Activated T-cell treated with anti-CD3 and anti-CD28 coated beads for 24 hours (primary cell): ENCODE measurements around the gene ARHGEF28.

Experiments
- DNase-seq: peaks from one replicate; pipeline ENCODE4 v3.0.0-alpha.2; 2020; ENCODE audit warnings: low read depth

Gene ARHGEF28

DNA sequence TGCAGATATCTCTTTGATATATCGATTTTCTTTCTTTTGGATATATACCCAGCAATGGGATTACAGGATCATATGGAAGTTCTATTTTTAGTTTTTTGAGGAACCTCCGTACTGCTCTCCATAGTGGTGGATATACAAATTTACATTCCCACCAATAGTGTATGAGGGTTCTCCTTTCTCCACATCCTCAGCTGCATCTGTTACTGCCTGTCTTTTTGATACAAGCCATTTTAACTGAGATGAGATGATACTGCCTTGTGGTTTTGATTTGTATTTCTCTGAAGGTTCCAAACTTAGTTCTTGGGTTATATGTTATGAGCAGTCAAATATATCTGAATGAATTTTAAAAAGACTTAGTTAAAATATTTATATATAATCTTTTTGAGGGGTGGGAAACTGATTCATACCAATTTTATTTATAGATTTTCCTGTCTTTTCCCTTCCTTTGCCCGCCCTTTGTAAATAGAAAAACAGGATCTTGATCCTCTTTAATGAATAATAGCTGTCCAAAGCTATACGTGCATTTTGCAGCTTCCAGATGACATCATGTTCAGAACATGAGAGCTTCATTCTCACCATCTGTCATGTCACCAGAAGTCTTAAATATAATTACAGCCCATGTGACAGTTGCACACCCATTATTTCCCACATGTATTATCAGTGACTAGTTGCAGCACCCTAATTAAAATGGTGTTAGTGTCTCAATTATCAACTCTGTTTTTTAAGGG lies 6.2 kb upstream of the ARHGEF28 start:
- DNase-seq, result no peak

DNA sequence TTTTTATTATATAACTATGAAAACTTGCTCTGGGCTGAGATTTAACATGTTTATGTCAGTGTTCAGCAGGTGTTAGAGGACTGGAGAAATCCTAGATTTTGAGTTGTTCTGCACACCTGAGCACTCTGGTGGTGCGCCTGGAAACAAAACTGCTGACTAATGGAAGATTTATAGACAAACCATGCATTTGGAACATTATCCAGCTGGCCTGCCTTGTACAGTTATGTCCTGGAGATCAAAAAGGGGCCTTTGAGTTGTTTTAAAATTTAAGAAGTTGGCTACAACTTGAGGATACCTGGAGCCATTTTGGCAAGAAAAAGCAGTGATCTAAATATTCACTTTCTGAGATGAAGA lies 5.7 kb upstream of the ARHGEF28 start:
- no peak for DNase-seq

DNA sequence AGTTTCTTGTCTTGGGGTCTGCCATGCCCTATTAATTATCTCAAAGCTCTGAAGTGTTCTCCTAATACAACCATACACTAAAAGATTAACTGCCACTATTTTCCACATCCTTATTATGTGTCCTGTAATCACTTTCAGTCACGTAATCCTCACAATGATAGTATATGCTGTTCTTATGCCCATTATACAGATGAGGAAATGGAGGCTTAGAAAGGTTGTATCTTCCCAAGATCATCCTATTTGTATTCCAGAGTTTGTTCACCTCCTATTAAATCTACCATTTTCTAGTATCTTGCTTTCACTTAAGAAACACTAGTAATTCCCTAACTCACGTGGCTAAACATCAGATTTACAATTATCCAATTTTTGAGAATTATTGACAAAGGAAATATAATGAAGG lies 2.9 kb upstream of the ARHGEF28 start:
- DNase-seq, result no peak

DNA sequence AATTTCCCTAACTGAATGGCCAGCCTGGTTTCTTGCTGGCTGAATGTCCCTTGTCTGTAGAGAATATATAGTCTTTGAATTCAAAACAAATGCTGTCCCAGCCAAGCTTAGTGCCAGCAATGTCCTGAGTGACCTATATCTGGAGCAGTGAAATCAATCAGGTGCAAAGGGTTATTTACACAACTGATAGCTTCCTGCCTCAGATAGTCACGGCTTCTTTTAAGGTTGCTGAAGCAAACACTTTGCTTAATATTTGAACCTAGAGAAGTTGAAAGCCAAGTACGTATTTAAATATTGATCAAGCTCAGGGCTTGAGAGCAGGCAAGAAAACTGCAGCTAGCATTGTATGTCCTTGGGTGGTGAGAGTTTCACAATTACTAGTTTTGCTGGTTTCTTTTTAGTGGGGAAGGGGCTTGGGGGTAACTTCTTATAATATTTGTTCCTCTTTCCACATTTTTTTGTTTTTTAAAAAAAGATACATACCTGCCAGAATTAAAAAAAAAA lies 2.0 kb upstream of the ARHGEF28 start:
- no peak for DNase-seq

DNA sequence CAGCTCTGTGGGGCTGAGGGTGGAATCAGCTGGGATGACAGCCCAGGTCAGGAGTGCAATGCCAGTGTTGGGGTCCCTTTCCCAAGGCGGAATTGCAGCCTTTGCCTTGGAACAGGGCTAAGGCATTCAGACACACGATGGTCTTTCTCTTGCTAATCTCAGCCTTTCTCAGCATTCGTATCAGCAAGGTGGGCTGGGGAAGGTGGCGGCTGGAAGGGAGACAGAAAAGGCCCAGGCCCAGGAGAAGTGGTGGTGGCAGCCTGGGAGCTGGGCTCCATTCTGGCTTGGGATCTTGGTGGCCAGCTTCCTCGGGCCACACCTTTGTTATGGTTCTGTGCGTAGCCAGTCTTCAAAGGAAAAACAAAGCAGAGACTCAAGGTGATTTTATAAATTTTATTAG lies 1.1 kb upstream of the ARHGEF28 start:
- no peak for DNase-seq

DNA sequence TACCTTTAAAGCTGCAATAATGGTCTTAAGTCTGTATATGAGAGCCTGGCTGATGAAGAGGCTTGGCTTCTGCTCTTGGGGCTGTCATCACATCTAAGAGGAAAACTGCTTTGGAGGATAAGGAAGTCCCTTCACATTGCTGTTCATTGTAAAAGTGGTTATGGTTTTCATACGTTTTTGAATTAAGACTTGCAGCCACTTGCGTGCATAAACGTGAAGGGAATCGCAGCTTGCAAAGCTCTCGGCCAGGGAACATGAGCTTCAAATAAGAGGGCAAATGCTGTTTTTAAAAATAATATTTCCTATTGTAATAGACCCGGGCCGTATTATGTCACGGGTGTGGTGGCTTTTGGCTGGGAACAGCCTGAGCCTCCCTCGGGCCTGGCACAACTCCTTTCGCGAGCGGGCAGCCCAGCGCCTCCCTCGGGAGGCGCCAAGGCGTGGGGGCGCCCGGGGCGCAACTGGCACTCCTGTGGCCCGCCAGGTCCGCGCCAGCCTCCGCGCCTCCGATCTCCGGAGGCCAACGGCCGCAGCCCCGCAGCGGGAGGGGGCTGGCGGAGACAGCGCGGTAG lies 538 bp upstream of the ARHGEF28 start:
- no peak for DNase-seq

DNA sequence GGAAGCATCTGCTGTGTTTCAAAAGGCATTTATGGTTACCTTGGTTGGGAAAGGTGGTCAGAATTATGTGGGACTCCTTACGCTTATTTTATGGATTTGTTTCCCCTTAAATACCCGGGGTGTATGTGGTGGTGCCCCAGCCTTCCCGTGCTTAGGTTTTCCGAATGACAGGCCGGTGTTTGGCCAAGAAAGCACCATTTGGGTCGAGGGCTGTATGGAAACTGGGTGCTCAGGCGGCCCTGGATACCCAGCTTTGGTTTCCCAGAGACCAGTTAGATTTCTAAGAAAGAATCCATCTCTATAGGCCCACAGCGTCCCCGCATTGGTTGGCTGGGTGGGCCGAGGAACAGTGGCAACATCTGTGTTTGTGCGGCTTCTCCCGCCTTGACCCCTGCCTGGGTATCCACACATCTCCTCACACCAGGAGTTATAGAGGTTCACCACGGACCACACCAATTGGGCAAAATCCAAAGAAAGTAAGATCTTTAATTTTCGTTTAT lies 868 bp downstream of the ARHGEF28 start:
- no peak for DNase-seq

DNA sequence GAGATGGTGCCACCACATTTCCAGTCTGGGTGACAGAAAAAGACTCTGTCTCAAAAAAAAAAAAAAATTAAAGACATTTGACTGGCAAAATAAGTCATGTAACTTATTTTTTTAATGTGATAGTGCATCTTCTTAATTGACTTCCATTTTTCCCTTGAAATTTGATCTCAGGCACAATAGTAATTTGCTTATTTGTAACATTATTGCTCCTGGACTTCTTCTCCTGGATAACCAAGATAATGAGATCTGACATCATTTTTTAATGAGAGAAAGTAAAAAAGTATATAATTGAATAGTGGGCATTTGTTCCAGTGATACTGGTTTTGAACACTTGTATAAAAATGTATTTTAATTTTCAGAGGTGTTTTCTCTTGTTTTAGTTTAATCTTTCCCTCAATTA lies 3.5 kb downstream of the ARHGEF28 start:
- no peak for DNase-seq

DNA sequence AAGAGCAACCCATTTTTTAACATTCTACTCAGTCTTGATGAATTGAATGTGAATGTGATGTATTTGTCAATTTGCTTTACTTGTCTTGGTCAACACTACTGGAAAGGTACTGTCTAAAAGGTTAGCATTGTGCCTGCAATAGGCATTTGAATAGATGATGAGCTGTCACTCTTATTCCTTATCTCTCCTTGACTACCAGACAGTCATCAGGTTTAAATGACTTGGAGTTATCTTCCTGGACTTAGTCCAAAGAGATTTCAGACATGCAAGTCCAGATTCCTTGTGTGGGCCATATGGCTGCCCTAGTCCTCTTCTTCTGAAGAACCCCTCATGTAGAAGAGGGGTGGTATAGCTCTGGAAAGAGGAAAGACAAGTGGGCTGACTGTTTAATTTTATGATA lies 4.8 kb downstream of the ARHGEF28 start:
- no peak for DNase-seq

DNA sequence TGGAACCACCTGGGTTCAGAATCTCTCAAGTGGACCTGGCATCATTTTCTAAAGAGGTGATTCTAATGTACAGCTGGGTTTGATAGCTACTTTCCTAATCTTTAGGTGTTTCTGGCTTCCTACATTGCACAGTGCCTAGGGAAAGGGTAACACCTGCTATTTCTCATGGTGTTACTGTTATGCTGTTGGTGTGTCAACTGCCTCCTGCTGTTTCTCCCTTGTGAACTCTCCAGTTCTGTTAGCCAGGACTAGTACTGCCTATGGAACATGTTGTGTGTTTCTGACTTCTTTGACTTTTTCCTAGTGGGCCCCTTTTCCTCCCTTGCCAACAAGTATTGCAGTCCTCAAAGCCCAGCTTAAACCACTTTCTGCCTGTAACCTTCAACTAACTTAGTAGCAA lies 5.5 kb downstream of the ARHGEF28 start:
- DNase-seq, result no peak

DNA sequence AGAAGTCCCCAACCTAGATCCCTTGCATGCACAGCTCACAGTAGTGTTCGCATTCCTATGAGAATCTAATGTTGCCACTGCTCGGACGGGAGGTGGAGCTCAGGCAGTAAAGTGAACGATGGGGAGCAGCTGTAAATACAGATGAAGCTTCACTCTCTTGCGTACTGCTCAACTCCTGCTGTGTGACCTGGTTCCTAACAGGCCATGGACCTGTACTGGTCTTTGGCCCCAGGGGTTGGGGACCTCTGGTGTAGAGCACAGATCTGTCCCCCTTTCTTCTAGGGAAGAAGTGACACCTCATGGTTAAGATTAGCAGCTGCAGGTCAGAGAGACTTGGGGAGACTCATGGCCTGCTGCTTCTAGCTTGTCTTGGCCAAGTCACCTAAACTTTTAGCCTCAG lies 7.1 kb downstream of the ARHGEF28 start:
- DNase-seq, result no peak

DNA sequence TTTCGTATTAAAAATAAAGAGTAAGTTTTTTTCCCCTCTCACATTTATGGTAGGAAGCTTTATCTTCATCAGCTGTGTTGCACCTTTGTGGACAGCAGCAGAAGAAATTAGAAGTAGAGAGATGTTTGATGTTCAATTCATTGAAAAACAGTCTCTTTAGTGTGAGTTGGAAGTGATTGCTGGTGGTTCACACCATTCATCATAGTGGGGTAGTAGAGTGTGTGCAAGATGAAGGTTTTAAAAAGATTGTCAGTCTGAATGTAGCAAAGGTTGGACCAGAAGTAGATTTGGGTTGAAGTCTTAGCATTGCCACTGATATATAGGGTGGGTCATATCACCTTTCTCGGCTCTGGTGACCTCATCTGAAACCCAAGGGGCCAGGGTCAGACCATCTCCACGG lies 10.4 kb downstream of the ARHGEF28 start:
- no peak for DNase-seq

DNA sequence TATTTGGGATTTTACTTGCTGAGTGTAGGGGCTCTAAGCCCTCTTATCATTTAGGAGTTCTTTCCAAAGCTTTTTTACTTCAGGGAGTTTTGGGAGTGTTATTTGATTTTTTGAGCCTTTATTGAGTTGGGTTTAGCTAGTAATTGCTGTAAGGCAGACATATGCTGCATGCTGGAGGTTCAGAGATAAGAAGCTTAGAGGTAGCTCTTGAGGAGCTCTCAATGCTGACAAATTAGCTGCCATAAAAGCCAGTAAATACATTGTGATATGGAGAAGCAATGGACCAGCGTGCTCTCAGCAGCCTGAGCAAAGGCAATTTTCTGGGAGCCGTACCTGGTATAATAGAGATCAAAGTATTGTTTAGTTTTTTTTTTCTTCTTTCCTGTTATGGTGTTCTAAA lies 11.6 kb downstream of the ARHGEF28 start:
- no peak for DNase-seq

DNA sequence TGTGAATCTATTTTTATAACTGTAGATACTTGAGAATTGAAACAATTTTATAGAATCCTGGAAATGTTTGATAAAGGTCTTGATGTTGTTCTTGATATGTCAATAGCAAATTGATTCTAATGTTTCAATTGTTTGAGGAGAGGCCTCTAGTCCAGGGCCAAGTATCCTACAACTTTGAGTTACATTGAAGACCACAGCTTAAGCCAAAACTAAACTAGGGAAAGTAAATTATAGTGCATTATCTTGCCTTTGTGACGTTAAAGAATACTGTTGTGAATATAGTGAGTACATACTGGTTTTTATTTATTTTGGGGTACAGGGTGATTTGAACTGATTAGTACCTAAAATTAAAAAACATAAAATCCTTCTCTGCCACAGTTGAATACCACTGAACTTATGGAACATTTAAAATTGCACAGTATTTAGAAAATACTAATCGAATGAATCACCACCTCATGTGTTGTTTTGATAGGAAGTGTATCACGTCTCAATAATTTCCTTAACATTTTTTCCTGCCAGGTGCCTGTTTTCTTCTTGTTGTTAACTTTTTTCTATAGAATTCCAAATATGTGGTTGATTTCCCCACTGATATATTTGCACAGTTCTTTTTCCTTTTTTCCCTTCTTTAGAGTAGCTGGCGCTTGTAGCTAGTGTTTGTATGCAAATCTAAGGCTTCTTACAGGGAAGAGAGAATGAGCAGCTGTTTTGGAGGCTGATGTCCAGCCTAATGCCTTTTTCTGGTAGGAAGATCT lies 12.5 kb downstream of the ARHGEF28 start:
- no peak for DNase-seq

DNA sequence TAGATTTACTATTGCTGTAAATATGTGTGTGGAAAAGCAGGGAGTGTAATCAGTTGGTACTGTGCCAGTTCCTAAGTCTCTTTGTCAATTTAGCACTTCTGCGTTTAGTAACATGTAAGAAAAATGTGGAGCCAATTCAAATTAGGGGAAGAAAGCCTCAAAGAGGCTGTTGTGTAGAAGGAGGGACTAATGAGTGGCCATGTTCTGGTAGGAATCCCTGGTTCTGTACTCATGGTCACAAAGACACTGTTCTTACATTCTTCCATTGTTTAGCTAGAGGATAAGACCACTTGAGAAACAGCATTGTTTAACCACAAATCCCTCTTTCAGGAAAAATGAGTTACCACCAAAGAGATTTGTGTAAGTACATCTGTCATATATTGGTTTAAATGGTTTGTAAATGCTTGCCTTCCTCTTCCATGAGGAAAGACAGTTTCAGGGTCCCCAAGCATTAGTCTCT lies 14.9 kb downstream of the ARHGEF28 start:
- no peak for DNase-seq

DNA sequence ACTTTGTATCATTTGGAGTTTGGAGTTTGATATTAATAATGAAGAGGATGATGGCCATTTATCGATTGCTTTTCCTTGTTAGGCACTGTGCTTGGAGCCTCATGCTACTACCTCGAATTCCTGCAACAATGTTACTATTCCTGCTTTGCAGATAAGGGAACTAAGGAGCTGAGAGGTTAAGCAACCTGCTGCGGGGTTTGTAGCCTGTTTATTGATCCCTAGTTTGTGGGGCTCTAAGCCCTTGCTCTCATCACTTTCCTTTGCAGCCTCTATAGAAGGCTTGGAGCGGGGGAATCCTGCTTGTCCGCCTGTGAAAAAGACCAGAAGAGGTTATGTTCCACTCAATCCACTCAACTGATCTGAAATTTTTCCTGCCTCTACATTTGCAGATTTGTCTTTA lies 15.8 kb downstream of the ARHGEF28 start:
- no peak for DNase-seq

DNA sequence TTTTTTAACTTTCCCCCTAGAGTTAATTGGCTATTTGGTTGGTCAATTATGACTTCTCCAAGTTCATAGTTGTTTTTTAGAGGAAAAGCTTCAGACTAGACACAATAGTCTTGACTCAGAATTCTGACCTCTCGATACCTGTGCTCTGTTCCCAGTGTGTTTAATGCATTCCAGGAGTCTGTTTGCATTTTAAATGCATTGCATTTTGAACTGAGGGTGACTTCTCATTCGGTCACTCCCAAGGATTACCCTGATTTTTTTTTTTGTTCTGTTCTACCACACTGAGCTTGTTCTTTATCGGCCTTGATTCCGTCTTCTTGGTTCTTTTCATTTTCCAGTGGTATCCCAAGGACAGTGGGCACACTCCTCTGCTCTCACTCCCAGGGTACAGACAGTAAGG lies 16.3 kb downstream of the ARHGEF28 start:
- DNase-seq, result no peak

DNA sequence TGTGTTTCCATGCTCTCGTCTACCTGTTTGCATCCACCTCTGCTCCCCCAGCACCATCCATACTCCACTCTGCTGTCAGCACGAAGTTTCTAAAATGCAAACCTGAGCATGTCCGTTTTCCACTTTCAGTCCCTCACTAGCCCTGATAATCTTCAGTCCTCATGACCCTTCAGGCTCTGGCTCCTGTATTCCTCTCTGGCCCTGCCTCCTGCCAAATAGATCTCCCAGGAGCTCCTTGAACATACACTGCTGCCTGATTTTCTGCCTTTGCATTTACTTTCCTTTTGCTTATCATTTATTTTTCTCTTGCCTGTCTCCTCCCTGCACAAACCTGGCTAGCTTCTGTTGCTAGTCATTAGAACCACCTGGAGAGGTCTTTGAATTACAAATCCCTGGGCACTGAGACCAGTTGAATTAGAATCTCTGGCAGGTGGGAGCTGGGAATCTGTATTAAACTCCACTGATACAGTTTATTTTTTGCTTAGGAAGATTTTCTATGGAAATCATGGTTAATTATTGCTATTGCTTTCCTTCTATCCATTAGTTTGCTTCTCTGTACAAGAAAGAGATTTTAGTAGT lies 18.5 kb downstream of the ARHGEF28 start:
- DNase-seq, result no peak

DNA sequence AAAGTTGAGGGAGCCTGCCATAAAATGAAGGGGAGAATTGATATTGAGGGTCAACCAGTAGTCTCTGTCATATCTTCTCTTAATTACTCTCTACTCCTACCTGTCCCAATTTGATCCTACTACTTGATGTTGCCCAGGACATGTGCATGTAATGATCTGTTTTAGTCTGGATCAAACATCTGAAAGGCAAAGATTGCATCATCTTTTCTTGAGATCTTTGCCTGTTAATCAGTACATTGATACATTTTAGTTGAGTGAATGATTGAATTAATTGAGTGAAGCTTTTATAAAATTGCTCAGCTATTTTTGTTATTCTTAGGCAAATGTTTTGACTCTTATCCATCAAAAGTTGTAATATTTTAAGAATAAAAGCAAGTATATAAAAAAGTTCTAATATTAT lies 21.7 kb downstream of the ARHGEF28 start:
- no peak for DNase-seq

DNA sequence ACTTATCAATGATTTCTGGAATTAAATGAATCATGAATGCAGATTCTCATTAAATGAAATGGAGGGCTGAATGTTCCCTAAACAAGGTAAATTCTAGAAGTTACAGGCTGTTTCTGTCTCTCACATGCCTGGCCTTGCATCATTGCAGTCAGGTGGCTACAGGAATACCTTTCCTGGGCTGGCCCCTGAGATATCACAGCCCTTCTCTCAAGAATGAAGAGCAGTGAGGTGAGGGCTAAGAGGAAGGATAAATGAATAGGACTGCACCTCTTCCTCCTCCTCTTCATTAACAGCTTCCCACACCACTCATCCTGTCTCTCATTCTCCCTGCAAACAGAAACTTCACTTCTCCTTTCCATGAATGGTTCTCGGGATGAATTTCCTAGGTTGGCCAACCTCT lies 22.5 kb downstream of the ARHGEF28 start:
- DNase-seq, result no peak

DNA sequence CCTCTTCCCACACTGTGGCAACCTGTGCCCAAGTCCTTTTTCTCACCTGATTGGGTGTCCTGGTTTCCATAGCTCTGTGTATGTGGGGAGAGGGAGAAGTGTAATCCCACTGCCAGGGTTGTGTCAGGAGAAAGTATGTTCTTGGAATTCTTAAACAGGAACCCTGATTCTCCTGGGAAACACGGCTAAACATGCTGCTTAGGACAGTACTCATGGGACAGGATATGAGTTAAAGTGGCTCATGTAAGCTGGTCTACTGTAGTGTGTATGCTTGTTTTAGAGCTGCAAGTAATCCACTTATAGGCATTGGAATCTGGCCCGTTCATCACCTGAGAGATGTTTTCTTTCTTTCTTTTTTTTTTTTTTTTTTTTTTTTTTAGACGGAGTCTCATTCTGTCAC lies 23.9 kb downstream of the ARHGEF28 start:
- no peak for DNase-seq

DNA sequence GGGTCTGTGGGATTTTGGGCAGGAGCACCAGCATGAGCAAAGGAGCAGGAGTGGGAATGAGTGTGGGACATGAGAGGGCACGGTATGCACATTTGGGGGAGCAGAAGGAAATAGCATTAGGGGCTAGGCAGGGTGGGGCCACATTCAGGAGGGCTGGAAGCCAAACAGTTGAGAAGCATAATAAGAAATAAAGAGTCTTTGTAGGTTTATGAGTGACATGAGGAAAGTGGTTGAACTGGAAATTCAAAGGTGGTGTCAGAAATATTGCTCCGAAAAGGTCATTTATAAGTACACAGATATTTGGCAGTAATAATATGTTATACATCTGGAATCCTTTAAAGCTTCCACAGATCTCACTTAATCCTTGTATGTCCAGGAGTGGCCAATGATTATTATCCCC lies 26.4 kb downstream of the ARHGEF28 start:
- DNase-seq, result no peak
